Left lung (tissue), 10 donors: Measurements from ENCODE around the gene NPAS2. TPM values are rescaled to one million over a fixed set of nuclear protein-coding genes. Genes with fewer than 3 reads are reported as not detected.

ENCODE experiments used
- ATAC-seq: fragments of 200-7000 bp; cut with Tn5 transposase; one replicate; pipeline ENCODE4 v1.9.1; 2020; ENCODE audit warnings: moderate library complexity
- DNase-seq, 4 donors: peaks; one replicate each; pipeline ENCODE4 v3.0.0-alpha.2; 2013 to 2020
- H3K27ac ChIP-seq, 2 donors: fragments of 200-600 bp; sonication (generic) in 1 of 2; one replicate each; pipeline versions ENCODE4 v1.5.0 to v1.8.0; 2020 to 2021
- H3K27me3 ChIP-seq, 2 donors: fragments of 200-600 bp; sonication (generic) in 1 of 2; one replicate each; pipeline versions ENCODE4 v1.5.0 to v1.8.0; 2020 to 2021
- H3K36me3 ChIP-seq, 2 donors: fragments of 200-600 bp; sonication (generic) in 1 of 2; one replicate each; pipeline versions ENCODE4 v1.5.0 to v1.8.0; 2020 to 2021
- H3K4me1 ChIP-seq, 2 donors: fragments of 200-600 bp; one replicate each; pipeline ENCODE4 v1.8.0; 2021
- H3K4me3 ChIP-seq, 2 donors: fragments of 200-600 bp; sonication (generic) in 1 of 2; one replicate each; pipeline versions ENCODE4 v1.5.0 to v1.8.0; 2020 to 2021; ENCODE audit warnings: mild to moderate bottlenecking in 1 of 2
- H3K9me3 ChIP-seq, 2 donors: fragments of 200-600 bp; sonication (generic) in 1 of 2; one replicate each; pipeline versions ENCODE4 v1.5.0 to v1.8.0; 2020 to 2021
- CTCF ChIP-seq, 2 donors: fragments of 200-600 bp; sonication (generic) in 1 of 2; IDR thresholded peaks; one replicate each; pipeline versions ENCODE4 v1.5.0 to v1.8.0; 2021; ENCODE audit warnings: antibody characterized with exemption in 2 of 2
- intact Hi-C, 2 donors: fragments of 100-400 bp; cut with DNase I; formaldehyde crosslinking; loops; one replicate each; pipeline versions ENCODE4 v1.11.2 to v1.14.2; 2022
- polyA plus RNA-seq, 6 donors: library from polyadenylated mRNA; unstranded; fragments of 120-200 nt; gene quantifications; one replicate each; pipeline ENCODE4 v1.2.1, GENCODE V29; 2013; ENCODE audit not compliant: insufficient read length in 6 of 6
- total RNA-seq, 2 donors: library from RNA; stranded (reverse); fragmentation: NEBNext Ultra II Directional; extraction: Animal tissue kit (Norgen Biotek cat#: 25700); gene quantifications; one replicate each; pipeline ENCODE4 v1.2.1, GENCODE V29; 2021
- donor health status: DM: no; HTN: yes; CAD: no.
- donor health status: DM: no; HTN: no; CAD: no.

Gene NPAS2
- total and polyA plus RNA-seq, 8 donors: 18.8 to 40.2 (median 35.0) TPM

DNA sequence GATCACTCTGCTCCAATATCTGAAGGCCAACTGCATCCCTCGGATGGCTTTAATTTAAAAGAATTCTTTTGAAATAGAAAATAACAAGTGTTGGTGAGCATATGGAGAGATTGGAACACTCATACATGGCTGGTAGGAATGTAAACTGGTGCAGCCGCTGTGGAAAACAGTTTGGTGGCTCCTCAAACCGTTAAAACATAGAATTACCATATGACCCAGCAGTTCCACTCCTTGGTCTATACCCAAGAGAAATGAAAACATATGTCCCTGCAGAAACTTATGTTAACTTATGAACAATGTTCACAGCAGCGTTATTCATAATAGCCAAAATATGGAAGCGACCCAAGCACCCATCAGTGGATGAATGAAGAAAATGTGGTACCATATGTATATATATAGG, 60.1 kb downstream of the NPAS2 start:
- intact Hi-C loops: no loop called here
- ATAC-seq: no peak

DNA sequence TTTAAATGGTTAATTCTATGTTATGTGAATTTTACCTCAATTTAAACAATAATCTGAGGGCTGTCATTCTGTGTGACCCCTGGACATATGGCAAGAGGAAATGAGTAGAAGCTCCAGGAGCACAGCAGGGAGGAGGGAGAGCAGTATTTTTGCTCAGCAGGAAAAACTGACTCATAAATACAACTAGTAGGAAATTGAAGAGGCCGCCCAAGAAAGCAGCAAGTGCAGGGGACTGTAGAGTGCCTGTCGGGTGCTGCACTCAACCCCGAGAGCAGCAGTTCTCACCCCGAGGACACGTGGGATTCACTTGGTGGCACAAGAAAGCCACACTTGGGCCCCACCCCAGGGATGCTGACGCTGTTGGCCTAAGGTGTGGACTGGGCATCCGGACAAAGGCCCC, 60.8 kb downstream of the NPAS2 start:
- DNase-seq: no peak
- H3K27ac ChIP-seq: no peak overlapping the region
- no peak overlapping the region for H3K4me3 ChIP-seq
- H3K4me1 ChIP-seq: peaks cover 11 to 13% of the 10 kb centered on the region in 2 donors
- peak; percentile 10 for ATAC-seq
- no peak for TF ChIP-seq CTCF (IDR thresholded peaks at IDR 0.05)
- intact Hi-C loops: no loop called here
- no peaks in the 10 kb centered on the region for H3K9me3 ChIP-seq
- H3K27me3 ChIP-seq: no peaks in the 10 kb centered on the region
- no peaks in the 10 kb centered on the region for H3K36me3 ChIP-seq

More for the DNA sequence above, 60.1 kb downstream of the NPAS2 start:
- peaks cover 11 to 13% of the 10 kb centered on the region in 2 donors for H3K4me1 ChIP-seq
- H3K27ac ChIP-seq: no peak overlapping the region
- no peaks in the 10 kb centered on the region for H3K36me3 ChIP-seq
- no peak for TF ChIP-seq CTCF (IDR thresholded peaks at IDR 0.05)
- no peaks in the 10 kb centered on the region for H3K27me3 ChIP-seq
- H3K9me3 ChIP-seq: no peaks in the 10 kb centered on the region
- no peak overlapping the region for H3K4me3 ChIP-seq
- DNase-seq: no peak

DNA sequence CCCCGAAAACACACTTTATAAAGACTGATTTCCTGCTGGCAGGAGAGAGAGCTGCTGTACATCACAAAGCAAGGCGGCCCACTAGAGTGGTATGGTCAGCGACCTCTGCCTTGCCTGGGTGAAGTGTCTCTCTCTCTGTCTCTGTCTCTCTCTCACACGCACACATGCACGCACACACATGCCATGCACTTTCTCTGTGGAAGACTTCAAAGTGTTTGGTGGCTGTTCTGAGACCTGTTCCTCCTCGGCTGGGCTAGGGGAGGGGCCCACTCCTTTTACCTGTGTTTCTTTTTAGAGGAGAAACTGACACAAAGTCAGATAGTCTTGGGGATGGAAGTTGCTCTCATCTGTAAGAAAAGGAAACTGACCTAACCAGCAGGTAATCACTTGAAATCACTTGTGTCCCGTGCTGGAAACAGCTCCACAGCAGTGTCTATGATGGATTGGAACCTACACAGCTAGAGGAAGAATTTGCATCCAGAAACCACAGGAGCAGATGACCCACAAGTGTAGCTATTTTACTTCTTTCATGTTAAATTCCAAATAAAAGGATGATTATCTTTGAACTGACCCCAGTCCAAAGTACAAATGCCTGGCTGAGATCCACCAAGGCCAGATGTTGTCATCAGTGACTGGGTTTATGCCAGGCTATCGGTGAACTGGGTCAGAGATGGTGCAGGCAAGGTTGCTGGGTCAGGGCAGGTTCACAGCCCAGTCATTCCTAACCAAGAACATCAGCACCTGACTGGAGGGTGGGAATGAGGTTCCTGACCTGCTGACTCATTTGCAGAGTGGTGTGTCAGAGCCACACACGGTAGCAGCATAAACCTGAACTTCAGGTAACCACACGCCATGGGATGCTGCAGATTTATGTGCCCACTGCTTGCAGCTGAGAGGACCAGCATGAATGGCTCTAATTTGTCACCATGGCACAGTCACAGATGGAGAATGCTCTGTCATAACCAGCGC, 63.0 kb downstream of the NPAS2 start:
- peak; percentile 58 for ATAC-seq
- no peaks in the 10 kb centered on the region for H3K36me3 ChIP-seq
- H3K4me3 ChIP-seq: no peak overlapping the region
- intact Hi-C loops: no loop called here
- H3K4me1 ChIP-seq: peaks cover 10 to 11% of the 10 kb centered on the region in 2 donors
- TF ChIP-seq CTCF (IDR thresholded peaks at IDR 0.05): no peak
- H3K9me3 ChIP-seq: no peaks in the 10 kb centered on the region
- H3K27ac ChIP-seq: no peak overlapping the region
- no peak for DNase-seq
- H3K27me3 ChIP-seq: no peaks in the 10 kb centered on the region

- no peak for TF ChIP-seq CTCF (IDR thresholded peaks at IDR 0.05)
- no peak for DNase-seq
- H3K27ac ChIP-seq: peak overlapping the region in 1 of 2 donors; percentile 26
- H3K36me3 ChIP-seq: no peaks in the 10 kb centered on the region
- H3K9me3 ChIP-seq: no peaks in the 10 kb centered on the region
- ATAC-seq: peak; percentile 58
- H3K4me3 ChIP-seq: no peak overlapping the region
- intact Hi-C loops: no loop called here
- H3K27me3 ChIP-seq: no peaks in the 10 kb centered on the region
- peaks cover 11% of the 10 kb centered on the region in 2 donors for H3K4me1 ChIP-seq
These were observed 64.2 kb downstream of the NPAS2 start for GRCh38 chr2:100884145-100884621.

DNA sequence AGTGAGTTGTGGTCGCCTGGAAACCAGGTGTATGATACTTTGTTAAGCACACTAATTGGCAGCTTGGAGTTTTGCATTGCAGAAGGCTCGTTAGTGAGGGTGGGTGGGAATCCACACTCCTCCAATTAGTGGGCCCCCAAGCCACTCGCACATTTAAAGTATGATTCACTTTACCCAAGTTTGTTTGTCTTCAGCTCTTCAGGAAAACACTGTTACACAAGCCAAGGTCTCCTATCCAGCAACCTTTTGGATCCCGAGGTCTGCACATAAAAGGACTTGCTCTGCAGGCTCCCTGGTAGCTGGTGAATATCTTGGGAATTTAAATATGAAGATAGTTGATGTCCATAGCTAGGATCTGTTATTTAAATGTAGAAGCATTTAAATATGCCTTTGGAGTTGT, 66.1 kb downstream of the NPAS2 start:
- ATAC-seq (peak; percentile 42), DNase-seq (no peak)
- intact Hi-C loops: no loop called here
- no peaks in the 10 kb centered on the region for H3K27me3 ChIP-seq
- H3K4me3 ChIP-seq: no peak overlapping the region
- H3K4me1 ChIP-seq: peaks cover 9 to 11% of the 10 kb centered on the region in 2 donors
- no peak overlapping the region for H3K27ac ChIP-seq
- no peak for TF ChIP-seq CTCF (IDR thresholded peaks at IDR 0.05)
- no peaks in the 10 kb centered on the region for H3K9me3 ChIP-seq
- H3K36me3 ChIP-seq: no peaks in the 10 kb centered on the region
